PC-3 (cell line): Measurements from ENCODE around the gene PLEKHG2. TPM values are rescaled to one million over a fixed set of nuclear protein-coding genes. Genes with fewer than 3 reads are reported as not detected.

Source experiments
- ATAC-seq: fragments of 200-7000 bp; cut with Tn5 transposase; 2 replicates; pipeline ENCODE4 v1.9.1; 2020; ENCODE audit warnings: mild to moderate bottlenecking, moderate library complexity
- BruUV-seq: library from RNA; stranded (reverse); fragments of 400-500 nt; replicated peaks from 2 replicates; lab custom pipeline; 2021; lab: Mats Ljungman, UMichigan
- CTCF ChIA-PET: fragments of 300-600 bp; sonication (Branson Sonifier 250); formaldehyde crosslinking; loops from one replicate; lab custom pipeline; 2022; ENCODE audit warnings: antibody characterized with exemption; lab: Charles Lee
- POLR2A ChIA-PET: fragments of 300-600 bp; sonication (Branson Sonifier 250); formaldehyde crosslinking; loops from one replicate; lab custom pipeline; 2022; ENCODE audit warnings: antibody characterized with exemption; ENCODE audit not compliant: unreplicated experiment; lab: Charles Lee
- DNase-seq: peaks from one replicate; pipeline ENCODE4 v3.0.0-alpha.2; 2015
- H2AFZ ChIP-seq: fragments of 300-600 bp; sonication (generic); 2 replicates; pipeline ENCODE4 v1.6.0; 2016; ENCODE audit warnings: antibody characterized with exemption, low read length
- H3F3A ChIP-seq: fragments of 300-600 bp; sonication (generic); one replicate; pipeline ENCODE4 v1.6.0; 2017; ENCODE audit warnings: antibody characterized with exemption, low read length, control low read depth, mild to moderate bottlenecking; ENCODE audit not compliant: unreplicated experiment
- H3K27ac ChIP-seq: fragments of 300-600 bp; sonication (generic); 2 replicates; pipeline ENCODE4 v1.5.1; 2016; ENCODE audit warnings: mild to moderate bottlenecking, low read length
- H3K27me3 ChIP-seq: fragments of 300-600 bp; sonication (generic); 2 replicates; pipeline ENCODE4 v1.6.1; 2016; ENCODE audit warnings: low read length, mixed read lengths
- H3K36me3 ChIP-seq: fragments of 300-600 bp; sonication (generic); 2 replicates; pipeline ENCODE4 v1.6.1; 2016; ENCODE audit warnings: low read depth, mixed run types, low read length, mixed read lengths
- H3K4me1 ChIP-seq: fragments of 300-600 bp; sonication (generic); 2 replicates; pipeline ENCODE4 v1.5.1; 2016; ENCODE audit warnings: low read length; ENCODE audit not compliant: insufficient read depth
- H3K4me2 ChIP-seq: fragments of 300-600 bp; sonication (generic); 2 replicates; pipeline ENCODE4 v1.6.0; 2016; ENCODE audit warnings: low read length
- H3K4me3 ChIP-seq: fragments of 300-600 bp; sonication (generic); 2 replicates; pipeline ENCODE4 v1.5.1; 2016; ENCODE audit warnings: mild to moderate bottlenecking, low read length, mixed read lengths
- H3K79me2 ChIP-seq: fragments of 300-600 bp; sonication (generic); 2 replicates; pipeline ENCODE4 v1.6.1; 2017; ENCODE audit warnings: low read length, mixed read lengths
- H3K9ac ChIP-seq: fragments of 300-600 bp; sonication (generic); 2 replicates; pipeline ENCODE4 v1.6.0; 2016; ENCODE audit warnings: mild to moderate bottlenecking, low read length
- H3K9me2 ChIP-seq: fragments of 300-600 bp; sonication (generic); replicated peaks from 2 replicates; pipeline ENCODE4 v1.6.1; 2016; ENCODE audit warnings: mixed run types, low read length, mixed read lengths
- H3K9me3 ChIP-seq: fragments of 300-600 bp; sonication (generic); 2 replicates; pipeline ENCODE4 v1.6.1; 2016; ENCODE audit warnings: low read length, mixed read lengths
- H4K20me1 ChIP-seq: fragments of 300-600 bp; sonication (generic); 2 replicates; pipeline ENCODE4 v1.6.1; 2016; ENCODE audit warnings: low read length, mixed read lengths
- CTCF ChIP-seq: fragments of 300-600 bp; sonication (generic); conservative IDR thresholded peaks from 2 replicates; pipeline ENCODE4 v1.5.1; 2017; ENCODE audit warnings: antibody characterized with exemption, low read depth, mild to moderate bottlenecking, low read length
- EZH2 ChIP-seq: fragments of 300-600 bp; sonication (generic); IDR thresholded peaks from one replicate; pipeline ENCODE4 v1.6.1; 2017; ENCODE audit warnings: antibody characterized with exemption, mild to moderate bottlenecking, low read length; ENCODE audit not compliant: unreplicated experiment
- EZH2phosphoT487 ChIP-seq: fragments of 300-600 bp; sonication (generic); IDR thresholded peaks from 2 replicates; pipeline ENCODE4 v1.6.1; 2018; ENCODE audit warnings: mild to moderate bottlenecking, antibody characterized with exemption, low read length, borderline replicate concordance
- intact Hi-C: fragments of 100-400 bp; cut with micrococcal nuclease; formaldehyde crosslinking; loops from 2 replicates; pipeline ENCODE4 v1.9.0; 2023
- total RNA-seq: library from RNA; depleted of rRNA; stranded (reverse); fragments of >200 nt; gene quantifications from 2 replicates; pipeline ENCODE4 v1.2.3, GENCODE V29; 2014

Gene PLEKHG2
- total RNA-seq, 1 experiment from 2014 or later: 8.3 TPM

GRCh38 chr19:39370735-39371134, 41.7 kb upstream of the PLEKHG2 start:
- CTCF ChIA-PET: no interaction called here
- peak; percentile 8 for DNase-seq
- POLR2A ChIA-PET: no interaction called here

GRCh38 chr19:39372047-39372802, 40.2 kb upstream of the PLEKHG2 start:
- BruUV-seq: no TSS peak
- H3K36me3 ChIP-seq: no peaks in the 10 kb centered on the region; the same call in 1 of the 2 replicates
- H3K4me1 ChIP-seq: no peaks in the 10 kb centered on the region
- TF ChIP-seq CTCF (no peak), EZH2 (no peak), EZH2phosphoT487 (no peak)
- no peak overlapping the region for H2AFZ ChIP-seq
- no peaks in the 10 kb centered on the region for H3F3A ChIP-seq
- no peaks in the 10 kb centered on the region for H4K20me1 ChIP-seq
- no peaks in the 10 kb centered on the region for H3K27me3 ChIP-seq
- POLR2A ChIA-PET: no interaction called here
- H3K9me3 ChIP-seq: no peaks in the 10 kb centered on the region
- no peak for DNase-seq
- CTCF ChIA-PET: interaction anchor here (0.6 kb wide), 1 partner anchor 43 kb away, joined by 3 read pairs; no protein-coding TSS in a partner anchor
- H3K79me2 ChIP-seq: no peaks in the 10 kb centered on the region
- intact Hi-C loops: no loop called here
- no peaks in the 10 kb centered on the region for H3K9me2 ChIP-seq
- H3K27ac ChIP-seq: no peak overlapping the region
- no peak overlapping the region for H3K4me3 ChIP-seq
- H3K4me2 ChIP-seq: no peak overlapping the region
- H3K9ac ChIP-seq: no peak overlapping the region
- ATAC-seq: no peak

More at GRCh38 chr19:39370735-39371134, 41.7 kb upstream of the PLEKHG2 start:
- Histone ChIP-seq H3K79me2 (no peaks in the 10 kb centered on the region), H3K4me1 (no peaks in the 10 kb centered on the region), H3K9me2 (no peaks in the 10 kb centered on the region), H3K4me3 (no peak overlapping the region), H3K27ac (no peak overlapping the region), H3F3A (no peaks in the 10 kb centered on the region), H3K36me3 (no peaks in the 10 kb centered on the region; the same call in 1 of the 2 replicates), H4K20me1 (no peaks in the 10 kb centered on the region), H3K4me2 (no peak overlapping the region), H2AFZ (no peak overlapping the region), H3K9ac (no peak overlapping the region), H3K9me3 (no peaks in the 10 kb centered on the region), H3K27me3 (no peaks in the 10 kb centered on the region)
- no TSS peak for BruUV-seq
- no peak for TF ChIP-seq EZH2
- no peak for TF ChIP-seq CTCF
- TF ChIP-seq EZH2phosphoT487: no peak
- ATAC-seq: no peak
- intact Hi-C loops: no loop called here

- Histone ChIP-seq H2AFZ (no peak overlapping the region), H3K4me1 (no peaks in the 10 kb centered on the region), H3F3A (no peaks in the 10 kb centered on the region), H3K9ac (no peak overlapping the region), H3K27me3 (no peaks in the 10 kb centered on the region), H3K27ac (no peak overlapping the region), H3K9me3 (no peaks in the 10 kb centered on the region), H3K4me3 (no peak overlapping the region), H3K36me3 (no peaks in the 10 kb centered on the region; the same call in 1 of the 2 replicates), H3K9me2 (no peaks in the 10 kb centered on the region), H3K4me2 (no peak overlapping the region), H4K20me1 (no peaks in the 10 kb centered on the region), H3K79me2 (no peaks in the 10 kb centered on the region)
- CTCF ChIA-PET: no interaction called here
- no peak for DNase-seq
- POLR2A ChIA-PET: no interaction called here
- no TSS peak for BruUV-seq
- TF ChIP-seq CTCF (no peak), EZH2 (no peak), EZH2phosphoT487 (no peak)
- ATAC-seq: no peak
- intact Hi-C loops: no loop called here
Observed at GRCh38 chr19:39372941-39373340, 39.5 kb upstream of the PLEKHG2 start.
